ENCODE measurements around the gene TRPM3.

DNA sequence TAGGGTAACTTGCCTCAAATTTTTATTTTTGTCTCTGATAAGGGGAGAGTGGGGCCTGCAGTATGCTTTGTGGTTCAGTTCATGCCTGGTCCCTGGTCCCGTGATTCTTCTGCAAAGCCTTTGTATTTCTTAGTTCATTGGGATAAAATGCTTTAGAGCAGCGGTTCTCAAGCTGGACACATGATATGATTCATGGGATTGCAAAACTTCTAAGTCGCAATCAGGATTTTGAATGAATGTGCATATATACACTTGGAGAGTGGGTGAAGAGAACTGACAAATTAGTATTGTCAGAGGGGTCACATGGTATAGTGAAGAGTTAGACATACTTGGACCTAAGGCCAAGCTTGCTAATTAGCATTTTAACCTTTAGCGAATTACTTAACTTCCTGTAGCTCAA lies 441.6 kb downstream of the TRPM3 start:
- no peak for TF ChIP-seq EZH2 (IDR thresholded peaks at IDR 0.05)
- TF ChIP-seq POLR2AphosphoS5 (IDR thresholded peaks at IDR 0.05; ENCODE audit: borderline replicate concordance, low read depth, low read length), result no peak
- no peak for TF ChIP-seq FOXP2 (optimal IDR thresholded peaks at IDR 0.05; ENCODE audit: control extremely low read depth, extremely low read length, insufficient read depth)
